HG03565 (cell line): ENCODE data around the gene EYA3.
"Not testable (repeated sequence)": the region's sequence is repeated elsewhere in the genome, so short reads cannot be mapped to it uniquely, and the experiment has no call there.

Experiments used
- ATAC-seq: cut with Tn5 transposase; IDR thresholded peaks from one replicate; pipeline ENCODE4 v1.9.1; 2021; ENCODE audit warnings: mild to moderate bottlenecking, moderate library complexity; ENCODE audit not compliant: unreplicated experiment

Gene EYA3

DNA sequence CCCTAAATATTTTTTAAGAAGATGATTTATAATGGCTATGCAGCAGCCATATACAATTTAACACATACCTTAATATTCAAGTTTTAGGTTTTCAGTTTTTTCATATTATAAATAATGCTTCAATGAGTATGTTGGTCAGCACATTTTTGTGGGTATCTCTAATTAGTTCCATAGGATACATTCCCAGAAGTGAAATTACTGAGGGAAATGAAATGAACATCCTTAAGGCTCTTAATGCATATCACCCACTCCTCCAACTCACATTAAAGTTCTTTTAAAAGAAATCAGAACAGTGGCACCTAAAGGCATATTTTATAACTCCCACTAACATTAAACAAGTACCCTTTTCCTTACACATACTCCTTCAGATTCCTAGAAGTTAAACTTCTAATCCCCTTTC, 56.1 kb downstream of the EYA3 start:
- ATAC-seq = no peak

DNA sequence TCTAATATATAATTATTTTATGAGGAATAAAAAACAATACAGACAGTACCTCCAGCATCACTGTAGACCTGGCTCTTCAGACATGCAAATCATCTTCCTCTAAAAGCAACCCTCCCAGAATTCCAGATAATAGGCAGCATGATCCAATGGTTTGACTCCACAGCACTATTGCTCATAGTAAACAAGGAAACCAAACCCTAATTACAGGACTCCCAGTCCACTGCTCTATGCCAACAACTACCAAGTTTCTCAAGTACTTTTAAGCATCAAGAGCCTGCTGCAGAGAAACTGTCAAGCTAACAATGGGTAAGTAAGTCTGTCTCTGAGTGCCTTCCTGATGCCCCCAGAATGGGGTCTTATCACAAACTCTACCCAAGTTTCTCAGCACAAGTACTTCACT, 57.2 kb downstream of the EYA3 start:
- ATAC-seq = no peak

DNA sequence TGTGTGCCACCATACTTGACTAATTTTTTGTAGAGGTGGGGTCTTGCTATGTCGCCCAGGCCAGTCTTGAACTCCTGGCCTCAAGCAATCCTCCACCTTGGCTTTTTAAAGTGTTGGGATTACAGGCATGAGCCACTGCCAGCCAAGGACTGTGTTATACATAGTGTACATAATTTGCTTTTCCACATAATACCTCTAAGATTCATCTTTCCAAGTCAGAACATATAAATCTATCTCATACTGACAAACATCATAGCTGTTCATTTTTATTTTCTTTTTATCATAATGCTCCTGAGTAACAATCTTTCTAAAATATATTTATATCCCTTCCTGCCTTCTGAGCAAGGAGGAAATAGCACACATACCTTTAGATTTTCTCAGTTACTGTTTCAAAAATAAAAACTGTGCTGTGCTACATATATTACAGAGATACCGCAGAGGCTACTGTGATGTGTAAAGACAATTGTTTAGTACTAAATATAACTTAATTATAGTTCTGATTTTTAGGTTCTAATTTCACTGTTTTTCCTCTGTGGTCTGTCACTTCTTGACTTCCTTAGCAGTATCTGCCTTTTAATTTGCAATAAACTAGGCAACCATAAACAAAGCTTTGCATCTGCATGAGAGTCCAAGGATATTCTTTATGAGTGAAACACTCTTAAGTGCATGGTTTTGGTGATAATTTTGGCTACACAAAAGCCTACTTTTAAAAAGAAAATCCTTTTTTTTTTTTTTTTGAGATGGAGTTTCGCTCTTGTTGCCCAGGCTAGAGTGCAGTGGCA, 59.3 kb downstream of the EYA3 start:
- ATAC-seq = no peak

DNA sequence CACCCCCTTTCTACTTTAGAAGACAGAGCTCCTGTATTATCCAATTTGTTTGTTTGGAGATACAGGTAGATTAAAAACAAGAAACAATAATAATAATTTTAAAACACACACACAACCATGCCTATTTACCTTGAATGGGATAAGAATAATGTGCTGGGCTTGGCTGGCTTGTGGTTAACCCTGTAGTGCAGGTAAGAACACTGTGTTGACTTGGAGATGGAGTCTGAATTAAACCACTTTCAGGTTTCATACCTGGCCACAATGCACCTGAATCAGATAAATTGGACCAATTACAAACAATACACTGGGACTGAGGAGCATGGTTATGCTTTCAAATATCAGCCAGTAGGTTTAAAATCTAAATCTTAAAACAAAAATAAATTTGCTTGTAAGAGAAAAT, 60.8 kb downstream of the EYA3 start:
- ATAC-seq = no peak

DNA sequence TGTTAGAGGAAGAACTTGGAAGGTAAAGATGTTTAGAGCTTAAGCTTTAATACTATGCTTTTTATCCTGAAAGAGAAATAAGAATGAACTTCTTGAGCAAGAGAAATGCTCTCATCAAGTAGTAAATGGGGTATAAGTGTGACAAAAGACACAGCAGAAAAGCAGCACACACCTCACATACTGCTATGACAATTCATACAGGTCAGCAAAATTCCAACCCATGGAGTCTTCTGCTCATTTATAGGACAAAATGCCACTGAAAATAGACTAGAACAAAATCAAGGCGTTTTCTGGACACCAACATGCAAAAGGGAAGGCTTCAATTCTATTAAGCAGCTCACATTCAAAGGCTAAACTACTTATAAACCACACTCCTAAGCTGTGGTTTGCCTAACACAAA, 61.2 kb downstream of the EYA3 start:
- ATAC-seq = no peak

DNA sequence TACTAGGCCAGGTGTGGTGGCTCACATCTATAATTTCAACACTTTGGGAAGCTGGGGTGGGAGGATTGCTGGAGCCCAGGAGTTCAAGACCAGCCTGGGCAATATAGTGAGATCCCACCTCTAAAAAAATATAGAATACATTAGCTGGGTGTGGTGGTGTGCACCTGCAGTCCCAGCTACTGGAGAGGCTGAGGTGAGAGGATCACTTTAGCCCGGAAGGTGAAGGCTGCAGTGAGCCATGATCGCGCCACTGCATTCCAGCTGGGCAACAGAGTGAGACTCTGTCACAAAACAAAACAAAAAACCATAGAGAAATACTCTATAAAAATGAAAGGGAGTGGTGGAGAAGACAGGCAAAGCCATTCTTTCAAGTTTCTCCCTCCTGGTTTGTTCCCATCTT, 62.1 kb downstream of the EYA3 start:
- no peak for ATAC-seq

DNA sequence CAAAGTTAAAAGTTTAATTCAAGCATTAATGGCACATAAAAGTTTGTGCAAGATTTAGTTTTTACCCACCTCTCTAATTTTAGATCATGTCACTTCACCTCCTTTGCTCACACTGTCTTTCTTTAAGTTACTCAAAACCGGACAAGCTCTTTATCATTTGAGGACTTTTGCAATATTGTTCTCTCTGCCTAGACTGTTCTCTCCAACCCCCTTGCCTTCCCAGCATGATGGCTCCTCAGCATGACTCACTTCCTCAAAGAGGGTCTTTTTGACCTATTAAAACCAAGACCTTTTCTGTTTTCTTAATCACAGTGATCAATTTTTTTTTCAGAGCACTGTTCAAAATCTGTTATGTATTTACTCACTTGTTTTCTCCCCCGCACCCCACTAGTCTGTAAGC, 67.3 kb downstream of the EYA3 start:
- no peak for ATAC-seq

DNA sequence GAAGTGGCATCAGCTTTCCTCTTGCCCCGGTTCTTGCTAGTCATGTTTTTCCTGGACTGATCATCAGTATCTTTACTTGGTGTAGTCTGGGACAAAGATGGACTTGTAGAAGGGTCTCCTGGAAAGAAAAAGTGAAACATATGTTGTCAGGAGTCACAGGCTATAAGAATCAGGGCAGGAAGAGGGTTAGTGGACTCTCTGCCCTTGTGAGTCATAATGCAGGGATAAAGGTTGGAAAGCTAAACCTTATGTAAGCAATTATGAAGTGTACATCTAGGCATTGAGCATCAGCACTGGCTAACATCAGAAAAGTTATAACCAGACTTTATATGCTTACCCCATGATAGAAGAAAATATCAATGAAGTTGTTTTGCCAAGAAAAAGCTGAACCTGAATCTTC, 77.4 kb downstream of the EYA3 start:
- no peak for ATAC-seq

DNA sequence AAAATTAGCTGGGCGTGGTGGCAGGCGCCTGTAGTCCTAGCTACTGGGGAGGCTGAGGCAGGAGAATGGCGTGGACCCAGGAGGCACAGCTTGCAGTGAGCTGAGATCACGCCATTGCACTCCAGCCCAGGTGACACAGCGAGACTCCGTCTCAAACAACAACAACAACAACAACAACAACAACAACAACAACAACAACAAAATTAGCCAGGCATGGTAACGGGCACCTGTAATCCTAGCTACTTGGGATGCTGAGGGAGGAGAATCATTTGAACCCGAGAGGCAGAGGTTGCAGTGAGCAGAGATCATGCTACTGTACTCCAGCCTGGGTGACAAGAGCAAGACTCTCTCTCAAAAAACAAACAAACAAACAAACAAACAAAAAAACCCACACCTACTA, 85.3 kb downstream of the EYA3 start:
- not testable (repeated sequence) for ATAC-seq

DNA sequence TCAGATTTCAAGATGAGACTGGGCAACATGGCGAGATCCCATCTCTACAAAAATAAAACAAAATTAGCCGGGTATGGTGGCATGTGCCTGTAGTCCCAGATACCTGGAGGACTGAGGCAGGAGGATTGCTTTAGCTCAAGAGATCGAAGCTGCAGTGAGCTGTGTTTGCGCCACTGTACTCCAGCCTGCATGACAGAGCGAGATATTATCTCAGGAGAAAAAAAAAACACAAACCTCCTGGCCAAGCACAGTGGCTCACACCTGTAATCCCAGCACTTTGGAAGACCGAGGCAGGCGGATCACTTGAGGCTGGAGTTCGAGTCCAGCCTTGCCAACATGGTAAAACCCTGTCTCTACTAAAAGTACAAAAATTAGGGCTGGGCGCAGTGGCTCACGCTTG, 85.8 kb downstream of the EYA3 start:
- no peak for ATAC-seq

DNA sequence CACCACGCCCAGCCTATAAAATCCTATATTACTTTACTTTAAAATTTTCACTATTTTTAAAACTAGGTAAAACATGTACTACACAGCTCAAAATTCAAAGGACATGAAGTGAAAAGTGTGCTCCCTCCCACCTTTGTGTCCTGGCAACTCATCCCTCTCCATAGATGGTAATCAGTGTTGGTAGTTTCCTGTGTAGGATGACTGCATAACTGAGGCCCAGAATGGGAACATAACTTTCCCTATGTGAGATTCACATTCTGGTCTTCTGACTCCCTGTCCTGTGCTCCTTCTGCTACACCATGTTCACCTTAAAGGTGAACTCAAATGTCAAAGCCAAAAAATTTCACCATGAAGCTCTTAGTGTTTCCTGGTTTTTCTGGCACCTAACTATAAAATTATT, 89.4 kb downstream of the EYA3 start:
- ATAC-seq = no peak

DNA sequence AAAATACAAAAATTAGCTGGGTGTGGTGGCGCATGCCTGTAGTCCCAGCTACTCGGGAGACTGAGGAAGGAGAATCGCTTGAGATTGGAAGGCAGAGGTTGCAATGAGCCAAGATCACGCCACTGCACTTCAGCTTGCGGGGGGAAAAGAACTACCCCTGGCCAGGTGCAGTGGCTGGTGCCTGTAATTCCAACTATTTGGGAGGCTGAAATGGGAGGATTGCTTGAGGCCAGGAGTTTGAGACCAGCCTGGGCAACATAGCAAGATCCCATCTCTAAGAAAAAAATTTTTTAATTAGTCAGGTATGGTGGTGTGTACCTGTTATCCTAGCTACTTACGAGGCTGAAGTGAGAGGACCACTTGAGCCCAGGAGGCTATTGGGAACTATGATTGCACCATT, 93.9 kb downstream of the EYA3 start:
- ATAC-seq = not testable (repeated sequence)

DNA sequence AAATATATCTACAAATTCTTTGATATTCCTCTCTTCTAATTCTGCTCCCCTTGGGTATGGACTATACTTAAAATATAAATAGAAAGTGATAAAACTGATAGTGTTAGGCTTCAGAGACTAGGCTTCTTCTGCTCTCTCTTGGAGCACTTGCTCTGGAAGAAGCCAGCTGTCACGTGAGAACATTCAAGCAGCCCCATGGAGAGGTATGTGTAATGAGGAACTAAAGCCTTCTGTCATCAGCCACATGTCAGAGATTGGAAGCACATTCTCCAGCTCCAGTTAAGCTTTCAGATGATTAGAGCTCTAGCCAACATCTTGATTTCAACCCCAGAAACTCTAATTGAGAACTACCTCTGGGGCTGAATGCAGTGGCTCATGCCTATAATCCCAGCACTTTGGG, 94.3 kb downstream of the EYA3 start:
- ATAC-seq = no peak

DNA sequence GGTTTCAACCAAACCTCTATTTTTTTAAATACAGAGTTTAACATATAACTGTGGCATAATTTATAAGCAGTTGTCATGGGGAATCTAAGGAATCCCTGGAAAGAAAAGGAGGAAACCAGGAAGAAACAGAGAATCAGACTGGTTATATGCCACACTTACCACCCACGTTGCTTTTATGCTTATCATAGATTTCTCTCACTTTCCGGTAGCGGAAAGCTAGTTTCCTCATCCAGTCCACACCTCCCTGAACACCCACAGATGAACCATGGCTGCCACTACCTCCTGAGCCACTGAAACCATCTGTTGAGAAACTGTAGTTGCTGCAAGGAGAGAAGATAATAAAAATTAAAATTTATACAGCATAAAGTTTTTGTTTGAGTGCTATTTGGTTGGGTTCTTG, 95.2 kb downstream of the EYA3 start:
- ATAC-seq = no peak

DNA sequence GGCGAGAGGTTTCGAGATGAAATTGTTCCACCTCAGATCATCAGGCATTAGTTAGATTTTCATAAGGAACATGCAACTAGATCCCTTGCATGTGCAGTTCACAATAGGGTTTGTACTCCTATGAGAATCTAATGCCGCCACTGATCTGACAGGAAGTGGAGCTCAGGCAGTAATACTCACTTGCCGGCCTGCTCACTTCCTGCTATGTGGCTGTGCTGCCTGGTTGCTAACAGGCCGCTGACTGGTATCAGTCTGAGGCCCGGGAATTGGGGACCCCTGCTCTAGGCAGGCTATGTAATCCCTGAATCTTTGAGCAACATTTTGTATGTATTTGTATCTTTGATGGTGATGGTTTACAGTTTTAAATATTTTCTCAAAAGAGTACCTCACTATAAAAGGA, 96.1 kb downstream of the EYA3 start:
- no peak for ATAC-seq

DNA sequence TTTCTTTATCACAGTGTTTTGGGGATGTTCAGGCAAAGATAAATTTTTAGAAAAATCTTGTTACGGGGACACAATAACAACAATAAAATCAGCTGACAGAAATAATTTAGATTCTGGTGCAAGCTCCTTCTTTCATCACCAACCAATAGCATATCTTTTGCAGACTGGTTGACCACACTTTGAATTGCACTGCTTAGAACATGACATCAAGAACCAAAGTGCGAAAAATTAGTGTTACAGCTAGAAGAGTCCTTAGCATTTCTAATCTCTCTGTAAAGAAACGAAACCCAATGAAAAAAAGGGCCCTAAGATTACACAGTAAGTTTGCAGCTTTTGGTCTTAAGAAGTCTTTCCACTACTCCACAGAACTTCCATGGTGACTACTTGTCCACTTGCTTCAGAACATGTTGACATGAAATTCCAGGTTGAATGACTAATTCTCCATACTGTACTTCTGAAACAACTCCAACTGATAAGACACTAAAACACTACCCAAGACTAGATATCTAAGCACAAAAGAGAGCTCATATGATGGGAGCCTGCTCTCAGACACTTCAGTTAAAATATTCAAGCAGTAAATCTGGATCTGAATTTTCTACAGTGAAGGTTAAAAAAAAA, 97.4 kb downstream of the EYA3 start:
- no peak for ATAC-seq

DNA sequence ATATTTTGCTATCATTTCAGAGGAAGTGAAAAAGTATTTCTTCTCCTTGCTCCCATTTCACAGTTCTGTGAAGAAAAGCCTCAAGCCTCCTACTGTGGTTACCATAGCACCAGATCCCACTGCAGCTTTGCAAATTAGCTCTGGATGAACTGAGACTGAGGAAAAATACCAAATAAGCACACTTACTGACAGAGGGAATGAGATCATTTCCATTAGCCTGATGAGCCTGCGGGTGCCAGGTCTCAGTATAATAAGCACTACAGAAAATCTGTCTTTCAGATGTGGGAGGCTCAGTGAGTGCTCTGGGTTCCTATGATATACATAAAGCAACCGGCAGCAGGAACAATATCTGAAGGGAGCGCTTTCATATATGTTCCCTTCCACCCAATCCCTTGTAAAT, 107.3 kb downstream of the EYA3 start:
- no peak for ATAC-seq

DNA sequence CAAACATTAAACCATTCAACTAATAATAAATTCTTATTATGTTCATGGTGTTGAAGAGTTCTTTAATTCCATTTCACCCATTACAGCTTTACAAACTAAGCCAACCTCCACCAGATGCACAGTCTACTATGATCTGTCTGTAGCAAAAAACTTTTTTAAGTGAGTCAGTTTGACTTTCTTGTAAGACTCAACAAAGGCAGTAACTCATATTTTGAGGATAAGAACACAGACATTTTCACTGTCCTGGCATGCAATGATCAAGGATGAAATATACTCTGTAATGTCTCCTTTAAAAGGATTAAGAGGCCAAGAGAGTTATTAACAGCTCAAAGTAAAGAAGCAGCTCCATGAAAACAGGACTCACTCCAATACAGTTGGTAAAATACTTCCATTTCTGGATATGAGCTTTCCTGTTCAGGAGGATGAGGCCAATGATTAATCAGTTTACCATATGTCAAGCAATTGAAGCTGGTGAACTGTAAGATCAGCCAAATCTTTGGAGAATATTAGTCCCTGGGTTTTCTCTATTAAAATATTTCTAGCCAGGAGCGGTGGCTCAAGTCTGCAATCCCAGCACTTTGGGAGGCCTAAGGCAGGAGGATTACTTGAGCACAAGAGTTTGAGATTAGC, 108.1 kb downstream of the EYA3 start:
- ATAC-seq = no peak

DNA sequence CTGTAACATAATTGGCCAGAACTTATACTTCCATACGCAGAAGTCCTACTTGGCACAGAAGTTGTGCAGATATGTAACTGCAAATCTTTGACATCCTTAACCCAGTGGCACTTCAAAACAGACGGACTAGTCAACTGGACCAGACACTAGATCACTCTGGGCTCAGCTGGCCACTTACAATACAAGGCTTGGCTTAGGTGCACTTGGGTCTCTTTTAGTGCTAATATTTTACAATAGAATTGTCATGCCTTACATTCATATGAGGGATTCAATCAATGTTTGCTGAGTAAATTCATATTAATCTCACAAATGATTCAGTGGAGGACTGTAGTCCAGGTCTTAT, 108.6 kb downstream of the EYA3 start:
- ATAC-seq = no peak

DNA sequence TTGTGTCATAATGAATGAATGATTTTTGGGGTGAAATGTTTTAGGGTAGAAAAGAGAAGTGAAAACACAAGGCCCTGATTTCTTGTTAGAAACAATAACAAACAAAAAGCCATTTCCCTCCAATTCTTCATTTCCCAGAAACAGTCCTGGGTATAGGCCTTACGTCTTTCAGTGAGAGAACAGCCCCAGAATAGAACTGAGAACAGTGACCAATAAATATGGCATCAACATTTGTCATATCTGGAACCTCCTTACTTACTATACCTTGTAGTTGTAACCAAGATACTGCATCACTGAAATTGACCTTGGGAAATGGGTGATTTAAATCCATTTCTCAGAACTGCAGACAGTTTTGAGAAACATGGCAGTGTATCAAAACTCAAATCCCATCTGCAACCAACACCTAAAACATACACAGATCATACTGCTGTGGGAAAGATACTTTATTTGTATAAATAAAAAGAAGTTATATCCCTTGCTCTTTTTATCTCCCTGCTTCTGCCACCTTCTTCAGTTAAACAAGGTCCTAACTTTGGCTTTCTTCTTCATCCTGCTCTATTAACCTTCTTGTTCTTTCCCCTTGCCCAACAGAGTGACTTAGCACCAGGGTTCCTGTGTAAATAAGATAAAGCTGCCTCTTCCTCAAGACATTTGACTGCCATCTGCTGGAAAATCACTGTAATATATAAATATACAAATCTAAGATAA, 109.1 kb downstream of the EYA3 start:
- ATAC-seq = no peak

DNA sequence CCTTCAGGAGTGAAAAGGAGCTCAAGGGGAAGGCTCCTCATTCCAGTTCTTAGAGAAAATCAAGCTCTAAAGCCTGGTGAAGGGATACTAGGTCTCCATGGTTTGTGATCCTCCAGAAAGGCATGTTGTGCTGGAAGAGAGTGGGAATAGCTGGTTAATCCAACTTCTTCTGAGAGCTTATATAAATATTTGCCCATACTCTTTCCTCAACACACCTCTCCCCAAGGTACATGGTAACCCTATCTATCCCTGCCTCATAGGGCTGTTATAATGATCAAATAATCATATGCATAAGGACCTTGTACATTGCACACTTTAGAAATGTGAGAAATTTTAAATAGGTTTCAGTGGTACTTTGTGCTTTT, 114.0 kb downstream of the EYA3 start:
- no peak for ATAC-seq
